T-cell (primary cell): ENCODE results near the gene SAMD4A. TPM values are rescaled to one million over a fixed set of nuclear protein-coding genes. Genes with fewer than 3 reads are reported as not detected.

ENCODE experiments used
- ATAC-seq, 4 experiments: fragments of 200-7000 bp in 3 of 4; fragments of 150-1000 bp in 1 of 4; cut with Tn5 transposase; replicated peaks in 1 of 4; 1 replicate in 3 of 4; 2 replicates in 1 of 4; pipeline ENCODE4 v1.10.0; 2021; ENCODE audit warnings: moderate library complexity in 3 of 4, mild to moderate bottlenecking in 2 of 4, moderate number of reproducible peaks in 1 of 4
- CTCF ChIA-PET, 2 donors: fragments of 300-600 bp; sonication (Branson Sonifier 250); formaldehyde crosslinking; loops; one replicate each; lab custom pipeline; 2022; ENCODE audit warnings: antibody characterized with exemption in 2 of 2; lab: Charles Lee
- POLR2A ChIA-PET, 2 donors: fragments of 300-600 bp; sonication (Branson Sonifier 250); formaldehyde crosslinking; loops; one replicate each; lab custom pipeline; 2022; ENCODE audit warnings: antibody characterized with exemption in 2 of 2; lab: Charles Lee
- DNase-seq, 35 experiments: peaks; one replicate each; pipeline versions ENCODE4 v3.0.0 to v3.0.0-alpha.2; 2013 to 2023
- H3K27ac ChIP-seq: one replicate; pipeline ENCODE4 v1.5.1; 2013; ENCODE audit warnings: low read length
- H3K27me3 ChIP-seq, 2 experiments: replicated peaks in 1 of 2; 1 replicate in 1 of 2; 2 replicates in 1 of 2; pipeline versions ENCODE4 v1.6.1 to v1.7.0; 2013; ENCODE audit warnings: low read length in 1 of 2, mixed read lengths in 1 of 2; ENCODE audit not compliant: control insufficient read depth in 2 of 2, insufficient read depth in 2 of 2; ENCODE audit errors: extremely low read depth in 1 of 2
- H3K36me3 ChIP-seq, 2 donors: 1 replicate in 1 of 2; 2 replicates in 1 of 2; pipeline versions ENCODE4 v1.6.1 to v1.7.0; 2013; ENCODE audit warnings: low read length in 1 of 2; ENCODE audit not compliant: control insufficient read depth in 2 of 2, insufficient read depth in 1 of 2; ENCODE audit errors: extremely low read depth in 1 of 2
- H3K4me1 ChIP-seq, 2 experiments: 1 replicate in 1 of 2; 2 replicates in 1 of 2; pipeline versions ENCODE4 v1.6.1 to v1.7.0; 2013; ENCODE audit warnings: low read length in 2 of 2, mixed read lengths in 1 of 2; ENCODE audit not compliant: insufficient read depth in 2 of 2, control insufficient read depth in 1 of 2; ENCODE audit errors: extremely low read depth in 1 of 2
- H3K4me3 ChIP-seq, 2 donors: 1 replicate in 1 of 2; 2 replicates in 1 of 2; pipeline versions ENCODE4 v1.5.1 to v1.7.0; 2013; ENCODE audit warnings: mild to moderate bottlenecking in 2 of 2, low read length in 1 of 2, moderate library complexity in 1 of 2; ENCODE audit not compliant: control insufficient read depth in 1 of 2; ENCODE audit errors: extremely low read depth in 1 of 2
- H3K9me3 ChIP-seq: 2 replicates; pipeline ENCODE4 v1.7.0; 2013
- H3K27ac Mint-ChIP-seq, 2 donors: one replicate each; pipeline ENCODE4 v1.8.0; 2020 to 2021; ENCODE audit warnings: mild to moderate bottlenecking in 2 of 2, mixed read lengths in 2 of 2
- H3K27me3 Mint-ChIP-seq, 2 donors: one replicate each; pipeline ENCODE4 v1.8.0; 2021 to 2022; ENCODE audit warnings: mixed read lengths in 2 of 2
- H3K36me3 Mint-ChIP-seq: one replicate; pipeline ENCODE4 v1.8.0; 2021; ENCODE audit warnings: mixed read lengths
- H3K4me1 Mint-ChIP-seq, 3 donors: one replicate each; pipeline ENCODE4 v1.8.0; 2020 to 2022; ENCODE audit warnings: mixed read lengths in 3 of 3, mild to moderate bottlenecking in 1 of 3
- H3K4me3 Mint-ChIP-seq, 3 donors: one replicate each; pipeline ENCODE4 v1.8.0; 2020 to 2022; ENCODE audit warnings: mild to moderate bottlenecking in 3 of 3, mixed read lengths in 3 of 3, moderate library complexity in 3 of 3
- H3K9me3 Mint-ChIP-seq, 3 donors: one replicate each; pipeline ENCODE4 v1.8.0; 2020 to 2022; ENCODE audit warnings: mixed read lengths in 3 of 3
- WGBS: methylation state at CpG from one replicate; pipeline ENCODE4 v1.1.5; 2013; ENCODE audit warnings: missing lambda C conversion rate; ENCODE audit not compliant: insufficient coverage; 5-methylcytosine and 5-hydroxymethylcytosine counted together
- total RNA-seq, 35 experiments: library from RNA in 6 of 35; stranded (reverse) in 6 of 35; fragments of 120-200 nt in 1 of 35; gene quantifications; one replicate each; pipeline versions ENCODE4 v1.2.1 to v1.2.4 and lab custom pipeline; 2013 to 2026

Gene SAMD4A
- total RNA-seq, 5 donors from 2014 or later (not counting 1 experiment from before 2014, with no cell fraction given), result 1.2 to 3.9 (median 1.3) TPM

- Histone ChIP-seq H3K4me3 (no peak overlapping the region), H3K36me3 (no peaks in the 10 kb centered on the region), H3K27ac (no peak overlapping the region), H3K9me3 (no peaks in the 10 kb centered on the region), H3K4me1 (no peaks in the 10 kb centered on the region), H3K27me3 (no peaks in the 10 kb centered on the region)
- ChIA-PET CTCF (no interaction called here), POLR2A (no interaction called here)
- DNase-seq (no peak), ATAC-seq (no peak)
- no peak overlapping the region for H3K27ac Mint-ChIP-seq
- H3K36me3 Mint-ChIP-seq, result no peaks in the 10 kb centered on the region
- H3K9me3 Mint-ChIP-seq, result no peaks in the 10 kb centered on the region
- WGBS, result no CpG with 5 or more reads among the region's 1 CpG
- H3K4me3 Mint-ChIP-seq, result no peak overlapping the region
- peaks cover 0 to 5% of the 10 kb centered on the region in 2 donors for H3K27me3 Mint-ChIP-seq
- H3K4me1 Mint-ChIP-seq, result no peaks in the 10 kb centered on the region
These were observed 17.2 kb downstream of the SAMD4A start for GRCh38 chr14:54584097-54584496.

- no peaks in the 10 kb centered on the region for H3K4me1 ChIP-seq
- no peak overlapping the region for H3K4me3 ChIP-seq
- H3K36me3 ChIP-seq, result no peaks in the 10 kb centered on the region
- DNase-seq, result no peak
- no peak overlapping the region for H3K4me3 Mint-ChIP-seq
- ChIA-PET POLR2A (no interaction called here), CTCF (no interaction called here)
- no peak overlapping the region for H3K27ac Mint-ChIP-seq
- no CpG with 5 or more reads among the region's 3 CpGs for WGBS
- H3K36me3 Mint-ChIP-seq, result no peaks in the 10 kb centered on the region
- no peaks in the 10 kb centered on the region for H3K27me3 ChIP-seq
- no peaks in the 10 kb centered on the region for H3K4me1 Mint-ChIP-seq
- ATAC-seq, result no peak
- no peaks in the 10 kb centered on the region for H3K9me3 Mint-ChIP-seq
- H3K9me3 ChIP-seq, result no peaks in the 10 kb centered on the region
- no peak overlapping the region for H3K27ac ChIP-seq
- peaks cover 0 to 5% of the 10 kb centered on the region in 2 donors for H3K27me3 Mint-ChIP-seq
These were observed 18.3 kb downstream of the SAMD4A start for GRCh38 chr14:54585214-54585613.

DNA sequence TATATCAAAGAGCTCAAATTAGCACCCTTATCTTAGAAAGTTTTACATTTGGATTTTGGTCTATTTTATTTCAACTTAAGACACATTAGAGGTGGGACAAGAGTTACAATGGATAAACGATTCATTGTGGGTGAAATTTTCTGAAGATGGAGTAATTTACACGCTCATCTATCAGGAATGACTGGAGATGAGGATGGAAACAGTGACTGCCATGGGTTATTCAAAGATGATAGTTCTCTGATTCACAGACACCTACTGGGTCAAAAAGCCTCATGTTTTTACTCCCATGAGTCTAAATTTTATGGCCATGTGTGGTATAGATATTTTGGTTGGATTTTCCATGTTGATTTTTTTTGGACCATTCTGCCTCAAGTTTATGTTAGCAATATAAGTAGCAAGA, 22.1 kb downstream of the SAMD4A start:
- no peak overlapping the region for H3K4me3 Mint-ChIP-seq
- Histone ChIP-seq H3K9me3 (no peaks in the 10 kb centered on the region), H3K4me1 (no peaks in the 10 kb centered on the region), H3K36me3 (no peaks in the 10 kb centered on the region), H3K4me3 (no peak overlapping the region), H3K27ac (no peak overlapping the region), H3K27me3 (no peaks in the 10 kb centered on the region)
- H3K36me3 Mint-ChIP-seq, result no peaks in the 10 kb centered on the region
- DNase-seq (no peak), ATAC-seq (no peak)
- POLR2A ChIA-PET, result no interaction called here
- peaks cover 7 to 8% of the 10 kb centered on the region in 2 donors for H3K27me3 Mint-ChIP-seq
- no peak overlapping the region for H3K27ac Mint-ChIP-seq
- peaks cover 0 to 4% (median 4%) of the 10 kb centered on the region in 3 donors for H3K4me1 Mint-ChIP-seq
- H3K9me3 Mint-ChIP-seq, result no peaks in the 10 kb centered on the region
- no CpG with 5 or more reads among the region's 2 CpGs for WGBS
- CTCF ChIA-PET, result no interaction called here

DNA sequence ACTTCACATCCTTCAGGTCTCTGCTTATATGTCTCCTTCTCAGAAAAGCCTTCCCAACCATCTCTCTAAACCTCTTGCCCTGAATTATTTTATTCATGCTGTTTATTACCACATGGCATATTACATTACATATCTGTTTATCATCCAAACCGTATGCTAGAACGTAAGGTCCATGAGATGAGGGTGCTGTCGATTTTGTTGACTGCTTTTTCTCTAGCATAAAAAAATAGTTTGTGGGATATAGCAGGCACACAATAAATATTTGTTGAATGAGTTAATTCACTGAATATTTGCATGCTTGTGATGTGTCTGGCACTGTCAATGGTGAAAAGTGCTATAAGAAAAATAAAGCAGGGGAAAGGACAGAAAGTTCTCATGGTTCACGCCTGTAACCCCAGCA, 22.9 kb downstream of the SAMD4A start:
- no peak for ATAC-seq
- WGBS, result 100% methylated on average over 1 of the region's 4 CpGs
- Mint-ChIP-seq H3K27me3 (peaks cover 7 to 8% of the 10 kb centered on the region in 2 donors), H3K27ac (no peak overlapping the region), H3K9me3 (no peaks in the 10 kb centered on the region), H3K4me1 (peaks cover 0 to 7% (median 4%) of the 10 kb centered on the region in 3 donors), H3K36me3 (no peaks in the 10 kb centered on the region), H3K4me3 (no peak overlapping the region)
- CTCF ChIA-PET, result no interaction called here
- Histone ChIP-seq H3K27ac (no peak overlapping the region), H3K4me1 (no peaks in the 10 kb centered on the region), H3K27me3 (no peaks in the 10 kb centered on the region), H3K36me3 (no peaks in the 10 kb centered on the region), H3K9me3 (no peaks in the 10 kb centered on the region), H3K4me3 (no peak overlapping the region)
- DNase-seq, result no peak
- POLR2A ChIA-PET, result no interaction called here

DNA sequence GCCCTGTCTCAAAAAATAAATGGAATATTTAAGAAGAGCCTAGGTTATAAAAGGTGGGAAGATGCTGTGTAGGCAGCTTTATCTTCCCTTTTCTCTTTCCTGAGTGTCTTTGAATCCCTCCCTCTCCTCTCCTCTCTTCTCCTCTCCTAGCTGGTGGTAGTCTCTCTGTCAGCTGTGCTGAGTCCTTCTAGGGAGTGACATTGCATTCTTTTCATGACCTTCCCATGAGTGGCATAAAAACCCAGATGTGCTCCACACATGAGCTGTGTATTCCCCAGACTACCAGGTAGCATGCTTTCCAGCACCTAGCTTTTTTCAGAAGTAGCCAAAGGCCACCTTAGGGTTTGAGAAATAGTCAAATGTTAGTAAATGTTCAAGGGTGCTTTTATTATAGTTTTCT, 23.6 kb downstream of the SAMD4A start:
- POLR2A ChIA-PET, result no interaction called here
- CTCF ChIA-PET, result interaction anchor here (0.7 to 0.9 kb wide), 2 partner anchors 8 to 26 kb away, joined by 3 read pairs; no protein-coding TSS in a partner anchor
- ATAC-seq (no peak), DNase-seq (no peak)
- H3K4me1 Mint-ChIP-seq, result peaks cover 0 to 7% (median 4%) of the 10 kb centered on the region in 3 donors
- H3K27me3 ChIP-seq, result no peaks in the 10 kb centered on the region
- H3K9me3 ChIP-seq, result no peaks in the 10 kb centered on the region
- no peak overlapping the region for H3K4me3 ChIP-seq
- no peaks in the 10 kb centered on the region for H3K4me1 ChIP-seq
- no peak overlapping the region for H3K27ac Mint-ChIP-seq
- H3K9me3 Mint-ChIP-seq, result no peaks in the 10 kb centered on the region
- peaks cover 8 to 10% of the 10 kb centered on the region in 2 donors for H3K27me3 Mint-ChIP-seq
- H3K4me3 Mint-ChIP-seq, result no peak overlapping the region
- no peaks in the 10 kb centered on the region for H3K36me3 Mint-ChIP-seq
- no peaks in the 10 kb centered on the region for H3K36me3 ChIP-seq
- no peak overlapping the region for H3K27ac ChIP-seq

DNA sequence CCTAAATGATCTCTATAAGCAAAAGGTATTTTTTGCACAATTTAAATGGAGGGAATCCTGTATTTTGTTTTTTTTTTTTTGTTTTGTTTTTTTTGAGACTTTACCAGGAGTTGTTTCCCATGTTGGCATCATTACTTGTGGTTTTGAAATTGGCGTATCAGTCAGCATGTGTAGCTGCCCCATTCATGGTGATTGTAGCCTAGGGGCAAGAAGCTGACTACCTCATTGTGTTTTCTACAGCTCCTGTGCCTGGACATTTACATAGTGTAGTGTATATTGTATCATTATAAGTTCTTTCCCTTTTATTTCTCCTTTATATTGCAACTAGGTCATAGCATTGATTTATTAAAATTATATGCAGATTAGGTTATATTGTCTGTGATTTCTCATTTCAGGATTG, 24.5 kb downstream of the SAMD4A start:
- ChIA-PET CTCF (interaction anchor here (0.7 kb wide), 3 partner anchors 110 to 1584 kb away, joined by 3 to 7 read pairs (median 4); no protein-coding TSS in a partner anchor), POLR2A (no interaction called here)
- DNase-seq (no peak), ATAC-seq (no peak)
- H3K27ac ChIP-seq, result no peak overlapping the region
- peaks cover 0 to 7% (median 4%) of the 10 kb centered on the region in 3 donors for H3K4me1 Mint-ChIP-seq
- H3K27me3 ChIP-seq, result peaks cover 0 to 2% of the 10 kb centered on the region in 2 experiments
- H3K9me3 Mint-ChIP-seq, result no peaks in the 10 kb centered on the region
- no peaks in the 10 kb centered on the region for H3K36me3 Mint-ChIP-seq
- H3K27ac Mint-ChIP-seq, result no peak overlapping the region
- H3K27me3 Mint-ChIP-seq, result peaks cover 6 to 14% of the 10 kb centered on the region in 2 donors
- no peak overlapping the region for H3K4me3 ChIP-seq
- no peaks in the 10 kb centered on the region for H3K4me1 ChIP-seq
- H3K9me3 ChIP-seq, result no peaks in the 10 kb centered on the region
- no peak overlapping the region for H3K4me3 Mint-ChIP-seq
- no CpG with 5 or more reads among the region's 1 CpG for WGBS
- H3K36me3 ChIP-seq, result no peaks in the 10 kb centered on the region
